Measurements from ENCODE around the gene PLA2G4F. TPM values are rescaled to one million over a fixed set of nuclear protein-coding genes. Genes with fewer than 3 reads are reported as not detected.

PLA2G4F gene
- total RNA-seq, 2 experiments from 2014 or later, result not detected

DNA sequence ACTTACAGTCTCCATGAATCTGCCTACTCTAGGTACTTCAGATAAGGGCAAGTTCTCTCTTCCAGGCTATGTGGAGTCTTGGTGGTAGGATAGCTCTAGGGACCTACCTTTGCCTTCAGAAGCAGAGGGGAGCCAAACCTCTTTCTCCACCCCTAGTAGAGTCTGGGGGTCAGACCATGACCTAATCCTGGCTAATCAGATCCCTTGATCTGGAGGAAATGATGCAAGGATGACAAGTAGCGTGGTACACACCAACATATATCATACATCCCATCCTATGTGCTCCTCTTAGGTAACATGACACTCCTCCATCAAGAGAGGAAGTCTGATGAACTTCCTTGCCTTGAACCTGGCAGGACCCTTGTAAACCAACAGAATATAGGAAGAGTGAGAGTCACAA is 15.4 kb upstream of the PLA2G4F start:
- POLR2A ChIA-PET, result no interaction called here
- TF ChIP-seq, protein P1, sequence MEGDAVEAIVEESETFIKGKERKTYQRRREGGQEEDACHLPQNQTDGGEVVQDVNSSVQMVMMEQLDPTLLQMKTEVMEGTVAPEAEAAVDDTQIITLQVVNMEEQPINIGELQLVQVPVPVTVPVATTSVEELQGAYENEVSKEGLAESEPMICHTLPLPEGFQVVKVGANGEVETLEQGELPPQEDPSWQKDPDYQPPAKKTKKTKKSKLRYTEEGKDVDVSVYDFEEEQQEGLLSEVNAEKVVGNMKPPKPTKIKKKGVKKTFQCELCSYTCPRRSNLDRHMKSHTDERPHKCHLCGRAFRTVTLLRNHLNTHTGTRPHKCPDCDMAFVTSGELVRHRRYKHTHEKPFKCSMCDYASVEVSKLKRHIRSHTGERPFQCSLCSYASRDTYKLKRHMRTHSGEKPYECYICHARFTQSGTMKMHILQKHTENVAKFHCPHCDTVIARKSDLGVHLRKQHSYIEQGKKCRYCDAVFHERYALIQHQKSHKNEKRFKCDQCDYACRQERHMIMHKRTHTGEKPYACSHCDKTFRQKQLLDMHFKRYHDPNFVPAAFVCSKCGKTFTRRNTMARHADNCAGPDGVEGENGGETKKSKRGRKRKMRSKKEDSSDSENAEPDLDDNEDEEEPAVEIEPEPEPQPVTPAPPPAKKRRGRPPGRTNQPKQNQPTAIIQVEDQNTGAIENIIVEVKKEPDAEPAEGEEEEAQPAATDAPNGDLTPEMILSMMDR (IDR thresholded peaks at IDR 0.05), result no peak

GRCh38 chr15:42171122-42171521 is 14.7 kb upstream of the PLA2G4F start:
- TF ChIP-seq, protein P1 (IDR thresholded peaks at IDR 0.05), result no peak
- Mint-ChIP-seq H3K27ac (no peak overlapping the region), H3K4me1 (ENCODE audit: low read depth) (peaks cover 9% of the 10 kb centered on the region), H3K4me3 (no peak overlapping the region), H3K27me3 (no peaks in the 10 kb centered on the region), H3K9me3 (no peaks in the 10 kb centered on the region), H3K36me3 (ENCODE audit: low read depth) (peaks cover 99% of the 10 kb centered on the region)
- DNase-seq (peak in 1 of 14 experiments; percentile 16), ATAC-seq (ENCODE audit: poor library complexity) (no peak)
- intact Hi-C loops (cut with DNase I, micrococcal nuclease), result no loop called here
- ChIA-PET POLR2A (no interaction called here), CTCF (no interaction called here)
- Histone ChIP-seq H3K27ac (ENCODE audit: low read depth in 1 of 2, low read length in 2 of 2) (no peak overlapping the region), H3K4me3 (ENCODE audit: low read length) (no peak overlapping the region), H3K9me3 (ENCODE audit: control insufficient read depth in 1 of 2, insufficient read depth in 1 of 2, low read length in 2 of 2) (no peaks in the 10 kb centered on the region), H3K36me3 (ENCODE audit: insufficient read depth, low read length) (peaks cover 86% of the 10 kb centered on the region), H3K4me1 (ENCODE audit: insufficient read depth, low read length) (peaks cover 3% of the 10 kb centered on the region), H3K27me3 (ENCODE audit: control insufficient read depth in 1 of 2, insufficient read depth in 2 of 2, low read length in 2 of 2) (no peaks in the 10 kb centered on the region)

More for the DNA sequence above, 15.4 kb upstream of the PLA2G4F start:
- Histone ChIP-seq H3K9me3 (ENCODE audit: control insufficient read depth in 1 of 2, insufficient read depth in 1 of 2, low read length in 2 of 2) (no peaks in the 10 kb centered on the region), H3K27me3 (ENCODE audit: control insufficient read depth in 1 of 2, insufficient read depth in 2 of 2, low read length in 2 of 2) (no peaks in the 10 kb centered on the region), H3K27ac (ENCODE audit: low read depth in 1 of 2, low read length in 2 of 2) (no peak overlapping the region), H3K4me1 (ENCODE audit: insufficient read depth, low read length) (peaks cover 3% of the 10 kb centered on the region), H3K4me3 (ENCODE audit: low read length) (no peak overlapping the region), H3K36me3 (ENCODE audit: insufficient read depth, low read length) (peaks cover 85% of the 10 kb centered on the region)
- Mint-ChIP-seq H3K36me3 (ENCODE audit: low read depth) (peaks cover 99% of the 10 kb centered on the region), H3K27me3 (no peaks in the 10 kb centered on the region), H3K27ac (peak overlapping the region; percentile 28), H3K4me3 (no peak overlapping the region), H3K4me1 (ENCODE audit: low read depth) (peaks cover 9% of the 10 kb centered on the region), H3K9me3 (no peaks in the 10 kb centered on the region)
- intact Hi-C loops (cut with DNase I, micrococcal nuclease), result no loop called here
- CTCF ChIA-PET, result no interaction called here
- ATAC-seq (ENCODE audit: poor library complexity) (no peak), DNase-seq (no peak)

- intact Hi-C loops (cut with DNase I, micrococcal nuclease), result no loop called here
- Mint-ChIP-seq H3K27ac (no peak overlapping the region), H3K36me3 (ENCODE audit: low read depth) (peaks cover 99% of the 10 kb centered on the region), H3K9me3 (no peaks in the 10 kb centered on the region), H3K27me3 (no peaks in the 10 kb centered on the region), H3K4me1 (ENCODE audit: low read depth) (no peaks in the 10 kb centered on the region), H3K4me3 (no peak overlapping the region)
- ChIA-PET POLR2A (no interaction called here), CTCF (no interaction called here)
- DNase-seq (no peak), ATAC-seq (ENCODE audit: poor library complexity) (no peak)
- H3K27ac ChIP-seq (ENCODE audit: low read depth in 1 of 2, low read length in 2 of 2), result no peak overlapping the region
- no peaks in the 10 kb centered on the region for H3K9me3 ChIP-seq (ENCODE audit: control insufficient read depth in 1 of 2, insufficient read depth in 1 of 2, low read length in 2 of 2)
- no peak overlapping the region for H3K4me3 ChIP-seq (ENCODE audit: low read length)
- H3K27me3 ChIP-seq (ENCODE audit: control insufficient read depth in 1 of 2, insufficient read depth in 2 of 2, low read length in 2 of 2), result no peaks in the 10 kb centered on the region
- TF ChIP-seq, protein P1 (IDR thresholded peaks at IDR 0.05), result no peak
- peaks cover 3% of the 10 kb centered on the region for H3K4me1 ChIP-seq (ENCODE audit: insufficient read depth, low read length)
- peaks cover 92% of the 10 kb centered on the region for H3K36me3 ChIP-seq (ENCODE audit: insufficient read depth, low read length)
These were observed 9.9 kb upstream of the PLA2G4F start for GRCh38 chr15:42166225-42166940.

Data from CD4-positive, alpha-beta T cell (primary cell).